HepG2 (cell line): Measurements from ENCODE around the gene HLCS. TPM values are rescaled to one million over a fixed set of nuclear protein-coding genes. Genes with fewer than 3 reads are reported as not detected.
A peak's percentile ranks its signal among the peaks of the same experiment; 100 is the strongest.

Experiments
- ATF7 ChIP-seq, 2 experiments: fragments of 450-650 bp in 1 of 2; sonication (generic) in 1 of 2; formaldehyde crosslinking in 1 of 2; IDR thresholded peaks; 2 replicates each; pipeline versions ENCODE4 v1.4.0 to v1.6.1; 2016 to 2020; ENCODE audit warnings: antibody characterized with exemption in 1 of 2, mild to moderate bottlenecking in 1 of 2, missing genetic modification reagents in 1 of 2
- FOXM1 ChIP-seq: sonication (generic); formaldehyde crosslinking; IDR thresholded peaks from 2 replicates; pipeline ENCODE4 v1.5.0; 2020; ENCODE audit warnings: missing genetic modification reagents
- HNF4G ChIP-seq, 2 experiments: sonication (generic) in 1 of 2; formaldehyde crosslinking in 1 of 2; IDR thresholded peaks; 2 replicates each; pipeline versions ENCODE4 v1.4.0 to v1.6.1; 2011 to 2020; ENCODE audit warnings: borderline replicate concordance in 2 of 2, low read depth in 2 of 2, mild to moderate bottlenecking in 2 of 2, low read length in 1 of 2, missing genetic modification reagents in 1 of 2, moderate library complexity in 1 of 2
- KLF16 ChIP-seq, 2 experiments: sonication (generic) in 1 of 2; formaldehyde crosslinking in 1 of 2; IDR thresholded peaks; 2 replicates each; pipeline versions ENCODE4 v1.6.1 to v1.8.0; 2016 to 2023; ENCODE audit warnings: missing genetic modification reagents in 2 of 2, missing compliant biosample characterization in 1 of 2
- KMT2B ChIP-seq: IDR thresholded peaks from 2 replicates; pipeline ENCODE4 v1.6.1; 2016; ENCODE audit warnings: missing genetic modification reagents, missing compliant biosample characterization
- NFE2 ChIP-seq: sonication (generic); formaldehyde crosslinking; IDR thresholded peaks from 2 replicates; pipeline ENCODE4 v1.4.0; 2020; ENCODE audit warnings: missing genetic modification reagents
- SRSF4 ChIP-seq: fragments of 200-400 bp; formaldehyde crosslinking; IDR thresholded peaks from one replicate; pipeline ENCODE4 v1.6.1; 2018; ENCODE audit warnings: mild to moderate bottlenecking, low read depth, low read length, moderate library complexity; ENCODE audit not compliant: poor library complexity, severe bottlenecking
- TCF7 ChIP-seq: sonication (generic); IDR thresholded peaks from 2 replicates; pipeline ENCODE4 v1.6.1; 2016; ENCODE audit warnings: antibody characterized with exemption, low read depth
- TP53 ChIP-seq: sonication (generic); formaldehyde crosslinking; conservative IDR thresholded peaks from 2 replicates; pipeline ENCODE4 v1.4.0; 2020; ENCODE audit warnings: missing genetic modification reagents
- ZFAT ChIP-seq: sonication (generic); formaldehyde crosslinking; conservative IDR thresholded peaks from 2 replicates; pipeline ENCODE4 v1.8.1; 2023; ENCODE audit warnings: missing genetic modification reagents, inconsistent platforms
- ZFY ChIP-seq: sonication (generic); formaldehyde crosslinking; IDR thresholded peaks from 2 replicates; pipeline ENCODE4 v1.4.0; 2020; ENCODE audit warnings: missing genetic modification reagents
- ZNF781 ChIP-seq: sonication (generic); formaldehyde crosslinking; IDR thresholded peaks from 2 replicates; pipeline ENCODE4 v1.5.1; 2020; ENCODE audit warnings: borderline replicate concordance, mild to moderate bottlenecking, missing genetic modification reagents; ENCODE audit errors: not compliant biosample characterization
- polyA plus RNA-seq, 8 experiments: library from polyadenylated mRNA; depleted of rRNA in 3 of 8; stranded (reverse) in 7 of 8; unstranded in 1 of 8; fragments of >200 nt; fragmentation: Illumina TruSeq in 4 of 8; extraction: Trizol in 4 of 8; gene quantifications; 2 replicates each; pipeline versions ENCODE4 v1.2.1 to v1.2.3, GENCODE V29; 2011 to 2016; ENCODE audit warnings: low read depth in 4 of 8, missing spikeins in 1 of 8, mixed read lengths in 1 of 8; ENCODE audit not compliant: insufficient read depth in 1 of 8
- total RNA-seq, 5 experiments: library from RNA; depleted of rRNA; stranded (reverse); fragments of >200 nt; fragmentation: Illumina TruSeq; extraction: Trizol; gene quantifications; 2 replicates each; pipeline ENCODE4 v1.2.3, GENCODE V29; 2016; ENCODE audit warnings: low read depth in 1 of 5
- TF ChIP-seq, protein P1 (sequence below): sonication (generic); formaldehyde crosslinking; IDR thresholded peaks from 2 replicates; pipeline ENCODE4 v1.5.1; 2020; ENCODE audit warnings: mild to moderate bottlenecking, missing genetic modification reagents, borderline replicate concordance
- TF ChIP-seq, protein P2 (sequence below): sonication (generic); formaldehyde crosslinking; IDR thresholded peaks from 2 replicates; pipeline ENCODE4 v1.5.0; 2020; ENCODE audit warnings: mild to moderate bottlenecking, missing genetic modification reagents, borderline replicate concordance

HLCS gene
- total and polyA plus RNA-seq, 2 of the 13 experiments (the other 11 are each of a cell fraction or from before 2014, with no cell fraction given), result 7.9 to 12.3 TPM

DNA sequence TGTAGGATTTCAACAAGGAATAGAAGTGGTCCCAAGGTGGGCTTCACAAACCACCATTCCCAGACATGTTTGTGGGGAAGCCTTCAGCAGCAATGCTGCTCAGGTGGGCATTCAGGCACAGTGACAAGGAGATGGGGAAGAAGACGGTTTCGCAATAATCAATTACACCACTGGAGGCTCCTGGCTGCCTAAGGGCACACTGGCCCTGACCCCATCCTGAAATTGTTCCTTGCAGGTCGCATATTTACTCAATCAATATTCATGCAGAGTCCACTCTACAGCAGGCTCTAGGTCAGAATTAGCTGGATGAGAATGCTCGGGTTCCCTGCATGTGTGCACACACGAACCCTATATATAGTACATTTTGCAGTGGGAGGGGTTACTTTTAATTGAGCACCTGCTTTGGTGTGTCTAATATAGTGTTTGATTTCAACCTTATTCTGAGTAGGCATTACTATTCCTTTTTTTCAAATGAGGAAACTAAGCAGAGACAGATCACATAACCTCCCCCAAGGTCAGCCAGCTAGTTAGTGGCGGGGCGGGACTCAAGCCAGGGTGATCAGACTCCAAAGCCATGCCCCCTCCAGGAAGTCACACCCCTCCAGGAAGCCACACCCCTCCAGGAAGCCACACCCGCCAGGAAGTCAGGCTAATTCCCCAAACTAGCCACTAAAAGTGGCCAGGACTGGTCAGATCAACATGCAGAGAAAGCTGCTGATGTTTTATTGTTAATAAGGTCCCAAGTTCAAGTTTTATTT is 106.5 kb downstream of the HLCS start (continued):
- TF ChIP-seq, protein P1, sequence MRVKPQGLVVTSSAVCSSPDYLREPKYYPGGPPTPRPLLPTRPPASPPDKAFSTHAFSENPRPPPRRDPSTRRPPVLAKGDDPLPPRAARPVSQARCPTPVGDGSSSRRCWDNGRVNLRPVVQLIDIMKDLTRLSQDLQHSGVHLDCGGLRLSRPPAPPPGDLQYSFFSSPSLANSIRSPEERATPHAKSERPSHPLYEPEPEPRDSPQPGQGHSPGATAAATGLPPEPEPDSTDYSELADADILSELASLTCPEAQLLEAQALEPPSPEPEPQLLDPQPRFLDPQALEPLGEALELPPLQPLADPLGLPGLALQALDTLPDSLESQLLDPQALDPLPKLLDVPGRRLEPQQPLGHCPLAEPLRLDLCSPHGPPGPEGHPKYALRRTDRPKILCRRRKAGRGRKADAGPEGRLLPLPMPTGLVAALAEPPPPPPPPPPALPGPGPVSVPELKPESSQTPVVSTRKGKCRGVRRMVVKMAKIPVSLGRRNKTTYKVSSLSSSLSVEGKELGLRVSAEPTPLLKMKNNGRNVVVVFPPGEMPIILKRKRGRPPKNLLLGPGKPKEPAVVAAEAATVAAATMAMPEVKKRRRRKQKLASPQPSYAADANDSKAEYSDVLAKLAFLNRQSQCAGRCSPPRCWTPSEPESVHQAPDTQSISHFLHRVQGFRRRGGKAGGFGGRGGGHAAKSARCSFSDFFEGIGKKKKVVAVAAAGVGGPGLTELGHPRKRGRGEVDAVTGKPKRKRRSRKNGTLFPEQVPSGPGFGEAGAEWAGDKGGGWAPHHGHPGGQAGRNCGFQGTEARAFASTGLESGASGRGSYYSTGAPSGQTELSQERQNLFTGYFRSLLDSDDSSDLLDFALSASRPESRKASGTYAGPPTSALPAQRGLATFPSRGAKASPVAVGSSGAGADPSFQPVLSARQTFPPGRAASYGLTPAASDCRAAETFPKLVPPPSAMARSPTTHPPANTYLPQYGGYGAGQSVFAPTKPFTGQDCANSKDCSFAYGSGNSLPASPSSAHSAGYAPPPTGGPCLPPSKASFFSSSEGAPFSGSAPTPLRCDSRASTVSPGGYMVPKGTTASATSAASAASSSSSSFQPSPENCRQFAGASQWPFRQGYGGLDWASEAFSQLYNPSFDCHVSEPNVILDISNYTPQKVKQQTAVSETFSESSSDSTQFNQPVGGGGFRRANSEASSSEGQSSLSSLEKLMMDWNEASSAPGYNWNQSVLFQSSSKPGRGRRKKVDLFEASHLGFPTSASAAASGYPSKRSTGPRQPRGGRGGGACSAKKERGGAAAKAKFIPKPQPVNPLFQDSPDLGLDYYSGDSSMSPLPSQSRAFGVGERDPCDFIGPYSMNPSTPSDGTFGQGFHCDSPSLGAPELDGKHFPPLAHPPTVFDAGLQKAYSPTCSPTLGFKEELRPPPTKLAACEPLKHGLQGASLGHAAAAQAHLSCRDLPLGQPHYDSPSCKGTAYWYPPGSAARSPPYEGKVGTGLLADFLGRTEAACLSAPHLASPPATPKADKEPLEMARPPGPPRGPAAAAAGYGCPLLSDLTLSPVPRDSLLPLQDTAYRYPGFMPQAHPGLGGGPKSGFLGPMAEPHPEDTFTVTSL (CRISPR knock-in tag), result peak; percentile 87
- TF ChIP-seq TCF7 (peak; percentile 59), HNF4G (IDR thresholded peaks at IDR 0.05; ENCODE audit: borderline replicate concordance, low read depth, low read length) (peak; percentile 77; the same call in 1 of the 2 replicates), HNF4G (CRISPR knock-in tag; IDR thresholded peaks at IDR 0.05; ENCODE audit: borderline replicate concordance, low read depth) (no peak; the same call in 1 of the 2 replicates), KMT2B (CRISPR knock-in tag) (no peak), FOXM1 (CRISPR knock-in tag) (no peak), NFE2 (no peak), ZFY (CRISPR knock-in tag) (no peak), TP53 (CRISPR knock-in tag) (no peak), ATF7 (IDR thresholded peaks at IDR 0.05) (no peak), ATF7 (CRISPR knock-in tag; IDR thresholded peaks at IDR 0.05) (no peak), SRSF4 (no peak), KLF16 (CRISPR knock-in tag; IDR thresholded peaks at IDR 0.05) (peak in 1 of 2 experiments; percentile 40; a peak in 1 of 4 replicates), ZNF781 (CRISPR knock-in tag) (no peak), ZFAT (CRISPR knock-in tag) (no peak)
- TF ChIP-seq, protein P2, sequence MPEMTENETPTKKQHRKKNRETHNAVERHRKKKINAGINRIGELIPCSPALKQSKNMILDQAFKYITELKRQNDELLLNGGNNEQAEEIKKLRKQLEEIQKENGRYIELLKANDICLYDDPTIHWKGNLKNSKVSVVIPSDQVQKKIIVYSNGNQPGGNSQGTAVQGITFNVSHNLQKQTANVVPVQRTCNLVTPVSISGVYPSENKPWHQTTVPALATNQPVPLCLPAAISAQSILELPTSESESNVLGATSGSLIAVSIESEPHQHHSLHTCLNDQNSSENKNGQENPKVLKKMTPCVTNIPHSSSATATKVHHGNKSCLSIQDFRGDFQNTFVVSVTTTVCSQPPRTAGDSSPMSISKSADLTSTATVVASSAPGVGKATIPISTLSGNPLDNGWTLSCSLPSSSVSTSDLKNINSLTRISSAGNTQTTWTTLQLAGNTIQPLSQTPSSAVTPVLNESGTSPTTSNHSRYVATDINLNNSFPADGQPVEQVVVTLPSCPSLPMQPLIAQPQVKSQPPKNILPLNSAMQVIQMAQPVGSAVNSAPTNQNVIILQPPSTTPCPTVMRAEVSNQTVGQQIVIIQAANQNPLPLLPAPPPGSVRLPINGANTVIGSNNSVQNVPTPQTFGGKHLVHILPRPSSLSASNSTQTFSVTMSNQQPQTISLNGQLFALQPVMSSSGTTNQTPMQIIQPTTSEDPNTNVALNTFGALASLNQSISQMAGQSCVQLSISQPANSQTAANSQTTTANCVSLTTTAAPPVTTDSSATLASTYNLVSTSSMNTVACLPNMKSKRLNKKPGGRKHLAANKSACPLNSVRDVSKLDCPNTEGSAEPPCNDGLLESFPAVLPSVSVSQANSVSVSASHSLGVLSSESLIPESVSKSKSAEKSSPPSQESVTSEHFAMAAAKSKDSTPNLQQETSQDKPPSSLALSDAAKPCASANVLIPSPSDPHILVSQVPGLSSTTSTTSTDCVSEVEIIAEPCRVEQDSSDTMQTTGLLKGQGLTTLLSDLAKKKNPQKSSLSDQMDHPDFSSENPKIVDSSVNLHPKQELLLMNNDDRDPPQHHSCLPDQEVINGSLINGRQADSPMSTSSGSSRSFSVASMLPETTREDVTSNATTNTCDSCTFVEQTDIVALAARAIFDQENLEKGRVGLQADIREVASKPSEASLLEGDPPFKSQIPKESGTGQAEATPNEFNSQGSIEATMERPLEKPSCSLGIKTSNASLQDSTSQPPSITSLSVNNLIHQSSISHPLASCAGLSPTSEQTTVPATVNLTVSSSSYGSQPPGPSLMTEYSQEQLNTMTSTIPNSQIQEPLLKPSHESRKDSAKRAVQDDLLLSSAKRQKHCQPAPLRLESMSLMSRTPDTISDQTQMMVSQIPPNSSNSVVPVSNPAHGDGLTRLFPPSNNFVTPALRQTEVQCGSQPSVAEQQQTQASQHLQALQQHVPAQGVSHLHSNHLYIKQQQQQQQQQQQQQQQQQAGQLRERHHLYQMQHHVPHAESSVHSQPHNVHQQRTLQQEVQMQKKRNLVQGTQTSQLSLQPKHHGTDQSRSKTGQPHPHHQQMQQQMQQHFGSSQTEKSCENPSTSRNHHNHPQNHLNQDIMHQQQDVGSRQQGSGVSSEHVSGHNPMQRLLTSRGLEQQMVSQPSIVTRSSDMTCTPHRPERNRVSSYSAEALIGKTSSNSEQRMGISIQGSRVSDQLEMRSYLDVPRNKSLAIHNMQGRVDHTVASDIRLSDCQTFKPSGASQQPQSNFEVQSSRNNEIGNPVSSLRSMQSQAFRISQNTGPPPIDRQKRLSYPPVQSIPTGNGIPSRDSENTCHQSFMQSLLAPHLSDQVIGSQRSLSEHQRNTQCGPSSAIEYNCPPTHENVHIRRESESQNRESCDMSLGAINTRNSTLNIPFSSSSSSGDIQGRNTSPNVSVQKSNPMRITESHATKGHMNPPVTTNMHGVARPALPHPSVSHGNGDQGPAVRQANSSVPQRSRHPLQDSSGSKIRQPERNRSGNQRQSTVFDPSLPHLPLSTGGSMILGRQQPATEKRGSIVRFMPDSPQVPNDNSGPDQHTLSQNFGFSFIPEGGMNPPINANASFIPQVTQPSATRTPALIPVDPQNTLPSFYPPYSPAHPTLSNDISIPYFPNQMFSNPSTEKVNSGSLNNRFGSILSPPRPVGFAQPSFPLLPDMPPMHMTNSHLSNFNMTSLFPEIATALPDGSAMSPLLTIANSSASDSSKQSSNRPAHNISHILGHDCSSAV (CRISPR knock-in tag), result no peak
